HG02759 (cell line): Measurements from ENCODE around the gene CERK.

Source experiments
- ATAC-seq: cut with Tn5 transposase; IDR thresholded peaks from one replicate; pipeline ENCODE4 v1.9.1; 2021; ENCODE audit warnings: mild to moderate bottlenecking, moderate library complexity; ENCODE audit not compliant: unreplicated experiment

The CERK gene

DNA sequence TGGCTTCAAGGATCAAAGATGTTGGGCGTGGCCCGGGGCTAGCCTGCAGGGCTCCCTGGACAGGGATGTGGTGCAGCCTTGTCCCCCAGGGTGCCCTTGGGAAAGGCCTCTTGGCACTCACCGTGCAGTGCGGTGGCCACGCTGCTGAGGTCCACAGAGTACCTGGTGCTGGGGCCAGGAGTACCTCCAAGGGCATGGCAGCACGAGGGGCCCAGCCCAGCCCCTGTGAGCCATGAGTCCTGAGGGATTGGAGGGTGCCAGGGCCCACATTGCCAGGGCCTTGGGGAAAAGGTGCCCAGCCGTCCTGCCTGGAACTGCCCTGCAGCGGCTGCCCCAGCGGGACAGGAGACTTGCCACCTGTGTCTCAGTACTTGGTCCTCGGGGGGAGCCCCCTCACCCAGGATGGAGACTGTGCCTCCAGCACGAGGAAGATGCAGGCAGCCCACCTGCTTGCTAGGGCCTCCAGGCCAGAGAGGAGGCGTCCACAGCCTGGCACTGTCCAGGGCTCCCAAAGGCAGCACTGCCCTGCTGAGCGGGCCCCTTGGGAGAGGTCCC, 73.7 kb downstream of the CERK start:
- ATAC-seq = no peak

DNA sequence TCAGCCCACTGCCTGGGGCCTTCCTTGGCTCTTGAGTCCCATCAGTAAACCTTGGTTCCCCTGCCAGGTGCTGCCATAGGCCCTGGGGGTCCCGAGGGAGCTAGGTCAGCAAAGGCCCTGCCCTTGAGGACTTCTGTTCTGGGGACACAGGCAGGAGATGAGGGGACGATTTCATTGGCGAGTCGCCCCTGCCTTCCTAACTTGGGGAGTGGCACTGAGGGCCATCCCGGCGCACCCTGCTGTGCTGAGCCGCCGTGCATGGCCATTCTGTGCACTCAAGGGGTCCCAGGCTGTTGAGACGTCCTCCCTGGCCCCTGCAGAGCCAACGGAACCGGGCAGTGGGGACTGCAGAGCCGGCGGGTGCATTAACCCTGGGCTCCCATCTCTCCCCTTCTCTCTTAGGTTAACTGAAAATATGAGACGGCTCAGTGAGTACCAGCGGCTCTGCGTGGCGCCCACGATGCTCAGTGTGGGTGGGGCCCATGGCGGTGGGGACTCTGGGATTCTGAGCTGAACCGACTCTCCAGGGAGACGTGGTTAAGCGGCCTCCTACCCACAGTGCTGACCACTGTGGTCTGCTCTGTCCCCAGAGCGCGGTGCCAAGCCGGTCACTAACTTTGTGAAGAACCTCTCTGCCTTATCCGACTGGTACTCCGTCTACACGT, 74.5 kb downstream of the CERK start:
- no peak for ATAC-seq

DNA sequence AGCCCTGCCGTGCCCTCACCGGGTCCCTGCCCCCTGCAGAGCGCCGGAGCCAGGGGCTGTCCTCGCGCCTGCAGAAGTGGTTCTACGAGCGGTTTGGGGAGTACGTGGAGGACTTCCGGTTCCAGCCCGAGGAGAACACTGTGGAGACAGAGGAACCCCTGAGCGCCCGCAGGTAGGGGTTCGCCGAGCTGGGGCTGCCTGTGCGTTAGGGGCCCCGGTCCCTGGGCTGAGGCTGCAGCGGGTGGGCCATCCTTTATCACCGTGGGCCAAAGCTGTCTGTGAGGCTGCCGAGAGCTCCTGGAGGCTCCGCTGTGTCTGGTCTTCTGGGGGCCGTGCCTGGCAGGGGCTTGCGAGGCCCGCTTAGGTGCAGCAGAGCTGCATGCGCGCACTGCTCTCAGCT, 75.1 kb downstream of the CERK start:
- ATAC-seq = no peak

GRCh38 chr22:46662226-46662625, 75.8 kb downstream of the CERK start:
- ATAC-seq = no peak

DNA sequence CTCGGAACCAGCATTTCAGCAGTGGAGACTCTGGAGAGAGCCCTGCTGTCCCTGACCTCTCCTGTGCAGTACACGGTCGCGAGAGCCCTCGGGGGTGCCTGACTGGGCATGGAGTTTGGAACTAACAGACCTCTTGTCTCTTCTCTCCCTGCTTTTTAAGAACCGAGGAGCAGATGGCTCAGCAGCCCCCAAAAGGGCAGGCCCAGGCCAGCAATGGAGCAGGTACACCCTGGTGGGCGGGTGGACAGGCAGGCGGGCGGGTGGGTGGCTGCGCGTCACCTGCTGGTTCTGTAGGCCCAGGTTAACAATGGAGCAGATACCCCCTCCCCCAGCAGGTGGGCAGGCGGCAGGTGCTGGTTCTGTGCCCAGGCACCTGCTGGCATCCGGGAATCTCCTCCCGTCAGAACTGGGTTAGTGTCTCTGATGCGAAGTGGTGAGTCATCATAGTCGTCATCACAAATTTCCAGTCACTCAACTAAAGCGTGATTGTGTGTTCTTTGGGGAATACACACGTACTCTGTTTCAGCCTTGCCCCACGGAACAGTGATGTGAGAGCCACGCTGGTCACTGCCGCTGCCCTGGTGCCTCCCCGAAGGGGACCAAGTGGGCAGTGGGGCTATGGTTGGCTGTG, 76.7 kb downstream of the CERK start:
- ATAC-seq = no peak

DNA sequence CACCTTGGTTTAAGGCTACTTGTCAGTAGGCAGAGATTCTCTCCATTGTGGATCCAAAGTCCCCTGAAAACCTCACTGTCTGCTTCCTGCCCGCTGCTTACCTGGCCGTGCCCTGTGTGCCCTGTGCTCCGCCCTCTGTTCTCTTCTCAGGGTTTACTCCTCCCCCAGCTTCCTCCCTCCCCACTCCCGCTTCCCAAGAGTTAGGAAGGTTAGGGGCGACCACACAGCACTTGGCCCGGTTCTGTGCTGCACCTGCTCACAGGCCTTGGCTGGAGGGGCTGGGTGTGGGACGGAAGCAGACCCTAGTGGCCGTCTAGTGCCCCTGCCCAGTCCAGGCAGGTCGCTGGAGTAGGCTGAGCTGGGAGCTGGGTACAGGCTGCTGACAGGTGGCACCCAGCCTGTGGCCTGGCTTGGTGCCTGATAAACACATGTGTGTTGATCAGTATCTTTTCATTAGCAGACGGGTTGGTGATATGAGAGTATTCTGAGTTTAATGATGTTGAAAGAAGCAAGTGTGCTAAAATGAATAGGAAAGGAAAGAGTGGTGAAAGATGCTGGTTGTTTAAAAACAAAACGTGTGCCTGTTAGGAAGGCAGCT, 77.3 kb downstream of the CERK start:
- no peak for ATAC-seq

GRCh38 chr22:46659791-46660186, 78.3 kb downstream of the CERK start:
- ATAC-seq = no peak

DNA sequence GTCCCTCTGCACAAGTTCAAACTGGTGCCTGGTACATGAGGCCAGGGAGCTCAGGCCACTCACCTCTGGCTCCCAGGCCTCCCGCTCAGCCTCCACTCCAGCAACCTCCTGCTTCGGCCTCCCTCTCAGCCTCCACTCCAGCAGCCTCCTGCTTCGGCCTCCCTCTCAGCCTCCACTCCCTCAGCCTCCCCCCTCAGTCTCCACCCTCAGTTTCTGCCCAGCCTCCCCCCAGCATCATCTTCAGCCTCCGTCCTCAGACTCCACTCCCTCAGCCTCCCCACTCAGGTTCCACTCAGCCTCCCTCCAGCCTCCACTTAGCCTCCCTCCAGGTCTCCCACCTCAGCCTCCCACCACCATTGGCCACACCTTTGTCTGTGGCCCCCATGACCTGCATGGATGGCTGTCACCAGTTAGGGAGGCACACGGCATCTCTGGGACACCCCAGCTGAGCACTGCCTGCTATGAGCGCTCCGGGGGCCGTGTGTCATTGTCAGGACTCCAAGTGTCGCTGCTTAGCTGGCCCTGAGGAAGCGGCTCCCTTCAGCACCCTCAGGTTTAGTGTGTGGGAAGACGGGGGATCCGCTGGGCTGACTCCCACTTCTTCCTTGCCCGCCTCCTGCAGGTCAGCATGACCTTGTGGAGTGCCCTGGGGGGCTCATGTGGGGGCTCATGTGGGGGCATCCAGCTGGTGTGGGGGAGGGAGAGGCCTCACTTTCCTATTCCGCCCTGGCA, 78.8 kb downstream of the CERK start:
- ATAC-seq = no peak

- ATAC-seq = no peak
Measured at GRCh38 chr22:46657996-46658947, 79.8 kb downstream of the CERK start.

DNA sequence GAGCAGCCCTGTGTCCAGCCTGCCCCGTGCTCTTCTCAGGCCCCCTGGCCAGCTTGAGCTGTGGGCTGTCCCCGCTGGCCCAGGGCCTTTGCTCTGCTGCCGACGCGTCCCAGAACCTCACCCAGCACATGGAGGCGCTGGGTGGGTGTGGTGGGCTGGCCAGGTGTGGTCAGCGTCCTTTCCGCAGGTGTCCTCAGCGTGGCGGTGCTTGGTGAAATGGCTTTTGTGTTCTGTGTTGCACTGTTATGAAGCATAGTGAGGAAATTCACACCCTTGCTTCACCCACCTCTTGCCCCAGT, 80.4 kb downstream of the CERK start:
- no peak for ATAC-seq

DNA sequence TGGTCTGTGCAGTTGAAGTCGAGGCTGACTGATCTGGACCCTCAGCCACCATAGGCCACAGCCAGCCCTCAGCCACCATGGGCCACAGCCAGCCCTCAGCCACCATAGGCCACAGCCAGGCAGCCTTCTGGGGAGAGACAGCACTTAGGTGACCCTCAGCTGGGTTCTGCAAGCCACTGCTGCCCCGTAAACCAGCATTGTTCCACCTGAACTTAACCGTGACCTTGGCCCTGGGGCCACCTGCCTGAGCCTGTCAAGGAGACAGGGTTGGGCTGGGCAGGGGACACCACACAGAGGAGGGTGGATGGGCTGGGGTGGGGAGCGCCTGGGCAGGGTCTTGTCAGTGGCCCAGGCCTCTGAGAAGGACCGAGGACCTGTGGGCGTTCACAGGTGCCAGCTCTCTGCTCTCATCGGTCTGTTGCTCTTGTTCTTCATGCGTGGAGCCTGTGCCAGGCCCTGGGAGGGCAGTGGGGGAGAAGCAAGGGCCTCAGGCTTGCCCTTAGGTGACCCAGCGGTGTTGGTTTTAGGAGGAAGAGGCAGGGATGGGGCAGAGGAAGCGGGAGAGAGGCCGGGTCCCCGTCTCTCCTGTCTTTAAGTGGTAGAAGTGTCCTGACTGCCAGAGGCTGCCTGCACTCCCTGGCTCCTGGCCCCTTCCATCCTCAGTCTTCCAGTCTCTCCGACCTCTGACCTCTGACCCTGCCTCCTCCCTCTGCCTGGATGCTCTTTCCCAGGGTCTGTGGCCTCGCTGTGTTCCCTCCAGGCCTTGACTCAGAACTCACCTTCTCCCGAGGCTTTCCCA, 81.0 kb downstream of the CERK start:
- no peak for ATAC-seq

DNA sequence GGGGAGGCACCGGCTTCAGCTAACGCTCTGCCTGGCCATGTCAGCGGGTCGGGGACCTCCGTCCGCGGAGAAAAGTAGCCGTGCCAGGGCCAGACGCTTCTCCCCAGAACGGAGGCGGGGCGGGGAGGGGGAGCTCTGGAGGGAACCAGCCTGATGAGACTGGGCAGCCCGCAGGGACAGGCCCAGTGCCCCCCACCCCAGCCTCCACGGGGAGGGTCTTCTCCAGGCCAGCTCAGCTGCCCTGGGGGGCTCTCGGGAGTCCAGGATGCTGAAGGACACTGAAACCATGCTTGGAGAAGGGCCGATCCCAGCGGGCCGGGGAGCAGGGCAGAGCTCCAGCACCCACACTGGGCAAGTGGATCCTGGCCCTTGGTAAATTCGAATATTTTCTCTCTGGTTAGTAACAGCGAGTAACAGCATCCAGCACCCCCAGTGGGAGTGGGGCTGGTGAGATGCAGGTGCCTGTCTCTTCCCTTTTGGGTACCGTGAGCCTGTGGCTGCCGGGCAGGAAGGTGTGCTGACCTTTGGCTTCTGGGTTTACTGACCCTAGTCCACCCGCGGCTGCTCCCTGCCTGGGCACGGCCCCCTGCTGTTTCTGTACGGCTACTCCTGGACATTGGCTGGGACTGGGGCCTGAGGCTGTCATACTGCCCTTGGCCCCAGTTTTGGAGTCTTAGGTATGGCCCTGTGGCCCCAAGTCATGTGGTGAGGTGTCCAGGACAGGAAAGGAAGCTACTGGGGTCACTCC, 82.0 kb downstream of the CERK start:
- no peak for ATAC-seq

DNA sequence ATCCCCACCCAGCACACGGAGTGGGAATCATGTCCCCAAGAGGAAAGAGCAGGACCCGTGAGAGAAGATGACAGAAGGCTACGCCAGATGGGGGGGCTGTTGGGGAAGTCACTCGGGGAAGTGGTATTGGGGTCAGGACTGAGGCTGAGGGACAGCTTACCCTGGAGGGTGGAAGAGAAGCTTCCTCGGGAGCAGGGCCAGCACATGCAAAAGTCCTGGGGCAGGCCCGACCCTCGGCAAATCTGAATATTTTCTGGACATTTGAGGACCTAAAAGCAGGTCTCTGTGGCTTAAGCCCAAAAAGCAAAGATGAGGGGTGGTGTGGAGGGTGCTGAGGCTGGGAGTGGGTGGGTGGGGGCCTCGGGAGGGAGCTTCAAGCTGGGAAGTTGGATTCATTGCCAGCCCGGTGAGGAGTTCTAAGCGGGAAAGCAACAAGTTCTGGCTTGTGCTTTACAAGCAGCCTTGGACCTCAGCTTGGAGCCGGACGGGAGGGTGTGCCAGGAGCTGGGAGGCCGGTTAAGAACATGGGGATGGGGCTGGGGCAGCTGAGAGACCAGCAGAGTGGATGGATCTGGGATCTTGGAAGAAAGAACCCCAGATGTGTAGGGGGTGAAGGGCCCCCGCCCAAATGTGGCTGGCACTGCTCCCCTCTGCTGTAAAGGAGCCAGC, 83.0 kb downstream of the CERK start:
- ATAC-seq = no peak

DNA sequence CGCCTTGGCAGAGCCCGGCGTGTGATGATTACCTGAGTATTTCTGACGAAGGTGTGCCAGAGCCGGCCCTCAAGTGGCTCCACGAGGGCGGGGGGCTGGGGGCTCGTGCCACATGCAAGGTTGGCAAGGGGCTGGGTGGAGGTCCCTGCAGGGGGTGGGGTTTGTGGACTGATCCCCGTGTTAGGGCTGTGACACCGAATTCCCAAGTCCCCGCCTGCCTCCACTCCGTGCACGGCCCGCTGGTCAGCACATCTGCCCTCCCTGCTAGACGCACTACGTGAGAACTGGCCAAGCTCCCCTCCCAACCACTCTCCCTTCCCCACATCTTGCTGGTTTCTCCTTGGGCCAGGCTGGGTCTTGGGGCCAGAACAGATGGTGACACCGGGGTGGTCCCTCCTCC, 83.6 kb downstream of the CERK start:
- ATAC-seq = no peak

DNA sequence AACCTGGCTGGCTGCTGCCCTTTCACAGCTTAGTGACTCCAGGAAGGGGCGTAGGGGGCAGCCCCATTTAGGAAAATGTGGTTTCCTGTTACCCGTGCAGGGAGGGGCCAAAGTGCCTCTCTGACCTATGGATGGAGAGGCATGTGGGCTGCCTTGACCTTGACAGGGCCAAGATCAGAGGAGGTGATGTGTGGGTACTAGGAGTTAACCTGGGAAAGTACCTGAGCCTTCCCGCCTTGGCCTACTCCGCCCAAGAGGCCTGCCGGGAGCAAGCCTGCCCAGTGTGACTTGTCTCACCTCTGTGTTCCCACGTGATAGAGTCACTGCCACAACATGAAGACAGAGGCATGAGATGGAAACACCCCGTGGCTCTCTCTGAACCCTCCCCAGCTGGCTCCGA, 84.5 kb downstream of the CERK start:
- ATAC-seq = no peak

GRCh38 chr22:46652847-46653331, 85.2 kb downstream of the CERK start:
- ATAC-seq = no peak

GRCh38 chr22:46652081-46652846, 85.8 kb downstream of the CERK start:
- ATAC-seq = no peak

DNA sequence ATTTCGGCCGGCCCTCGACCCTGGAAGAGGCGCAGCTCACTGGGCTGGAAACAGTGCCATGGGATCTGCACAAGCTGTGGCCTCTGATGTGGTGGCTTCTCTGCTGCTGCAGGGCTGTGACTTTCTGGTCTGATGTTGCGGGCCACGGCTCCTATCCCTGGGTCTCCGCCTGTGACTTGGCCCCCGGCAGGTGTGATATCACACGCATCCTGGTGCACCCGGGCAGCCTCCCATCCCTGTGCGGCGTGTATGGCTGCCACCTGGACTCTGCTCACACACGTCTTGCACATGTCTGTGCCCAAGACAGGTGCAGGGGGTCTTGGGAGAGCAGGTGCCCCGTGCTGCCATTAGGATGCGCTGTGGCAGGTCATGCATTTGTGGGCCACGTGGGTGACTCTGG, 86.7 kb downstream of the CERK start:
- no peak for ATAC-seq
